Measurements from ENCODE around the gene CBX3.

- TF ChIP-seq GATA2 (IDR thresholded peaks at IDR 0.05; ENCODE audit: low read depth, low read length) (no peak), GATA3 (IDR thresholded peaks at IDR 0.05; ENCODE audit: low read depth, low read length) (no peak)
These were observed 39.1 kb upstream of the CBX3 start for GRCh38 chr7:26162431-26162830.

Measured in SH-SY5Y (cell line).